Loucy (cell line): ENCODE results near the gene LRRC1.

ENCODE experiments used
- EZH2phosphoT487 ChIP-seq: fragments of 200-600 bp; IDR thresholded peaks from 2 replicates; pipeline ENCODE4 v1.6.1; 2018; ENCODE audit warnings: antibody characterized with exemption, mild to moderate bottlenecking, moderate library complexity, borderline replicate concordance
- TF ChIP-seq, protein P1 (sequence below): fragments of 200-600 bp; sonication (generic); conservative IDR thresholded peaks from 2 replicates; pipeline ENCODE4 v1.5.1; 2014; ENCODE audit warnings: mild to moderate bottlenecking, antibody characterized with exemption, low read length

DNA sequence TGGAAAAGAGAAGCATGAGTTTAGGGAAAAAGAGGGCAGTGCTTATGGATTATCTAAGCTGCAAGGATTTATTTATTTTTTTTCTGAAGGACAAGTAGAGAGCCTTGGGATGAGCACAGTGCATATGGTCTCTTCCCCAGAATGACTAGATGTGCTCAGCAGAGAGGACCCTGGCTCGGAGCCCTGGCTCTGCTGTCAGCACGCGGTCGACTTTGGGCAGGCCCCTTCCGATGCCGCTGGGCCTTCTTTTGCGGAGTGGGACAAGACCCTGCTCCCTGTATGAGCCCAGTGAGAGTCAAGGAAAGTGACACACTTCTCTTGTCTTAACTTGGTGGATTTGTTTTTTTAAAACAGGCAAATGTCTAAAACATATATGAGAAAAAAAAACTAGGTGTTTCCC is 51.4 kb downstream of the LRRC1 start:
- TF ChIP-seq, protein P1, sequence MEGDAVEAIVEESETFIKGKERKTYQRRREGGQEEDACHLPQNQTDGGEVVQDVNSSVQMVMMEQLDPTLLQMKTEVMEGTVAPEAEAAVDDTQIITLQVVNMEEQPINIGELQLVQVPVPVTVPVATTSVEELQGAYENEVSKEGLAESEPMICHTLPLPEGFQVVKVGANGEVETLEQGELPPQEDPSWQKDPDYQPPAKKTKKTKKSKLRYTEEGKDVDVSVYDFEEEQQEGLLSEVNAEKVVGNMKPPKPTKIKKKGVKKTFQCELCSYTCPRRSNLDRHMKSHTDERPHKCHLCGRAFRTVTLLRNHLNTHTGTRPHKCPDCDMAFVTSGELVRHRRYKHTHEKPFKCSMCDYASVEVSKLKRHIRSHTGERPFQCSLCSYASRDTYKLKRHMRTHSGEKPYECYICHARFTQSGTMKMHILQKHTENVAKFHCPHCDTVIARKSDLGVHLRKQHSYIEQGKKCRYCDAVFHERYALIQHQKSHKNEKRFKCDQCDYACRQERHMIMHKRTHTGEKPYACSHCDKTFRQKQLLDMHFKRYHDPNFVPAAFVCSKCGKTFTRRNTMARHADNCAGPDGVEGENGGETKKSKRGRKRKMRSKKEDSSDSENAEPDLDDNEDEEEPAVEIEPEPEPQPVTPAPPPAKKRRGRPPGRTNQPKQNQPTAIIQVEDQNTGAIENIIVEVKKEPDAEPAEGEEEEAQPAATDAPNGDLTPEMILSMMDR: no peak
- no peak for TF ChIP-seq EZH2phosphoT487
